GM04504 (cell line): ENCODE data around the gene PDE6H.

ENCODE experiments used
- DNase-seq: peaks from one replicate; pipeline ENCODE4 v3.0.0-alpha.2; 2012; ENCODE audit warnings: low read depth

Gene PDE6H

DNA sequence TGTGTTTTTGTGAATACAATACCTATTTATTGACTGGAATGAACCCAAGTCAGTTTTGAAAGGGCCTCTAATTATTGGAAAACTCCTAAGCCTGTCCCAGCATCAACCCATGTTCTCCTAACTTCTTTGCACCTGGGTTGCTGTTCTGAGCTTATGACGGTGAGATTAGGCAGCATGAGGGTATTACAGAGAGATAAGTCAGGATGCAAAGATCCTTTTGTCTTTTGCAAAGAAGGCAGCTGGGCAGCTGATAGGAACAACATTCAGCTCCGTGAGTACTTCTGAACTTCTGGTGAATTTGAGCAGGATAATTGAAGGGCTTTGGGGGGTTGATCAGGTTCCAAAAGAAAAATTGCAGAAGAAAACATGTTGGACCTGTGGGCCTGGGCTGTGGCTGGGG, at the start of gene PDE6H:
PDE6H (plus strand) TSS at position 227 of the 400 bp plus-strand sequence. CDS start 4,971 bp downstream, outside the sequence.
- no peak for DNase-seq

GRCh38 chr12:14923944-14924343, 48.9 kb upstream of the PDE6H start:
- DNase-seq: no peak

DNA sequence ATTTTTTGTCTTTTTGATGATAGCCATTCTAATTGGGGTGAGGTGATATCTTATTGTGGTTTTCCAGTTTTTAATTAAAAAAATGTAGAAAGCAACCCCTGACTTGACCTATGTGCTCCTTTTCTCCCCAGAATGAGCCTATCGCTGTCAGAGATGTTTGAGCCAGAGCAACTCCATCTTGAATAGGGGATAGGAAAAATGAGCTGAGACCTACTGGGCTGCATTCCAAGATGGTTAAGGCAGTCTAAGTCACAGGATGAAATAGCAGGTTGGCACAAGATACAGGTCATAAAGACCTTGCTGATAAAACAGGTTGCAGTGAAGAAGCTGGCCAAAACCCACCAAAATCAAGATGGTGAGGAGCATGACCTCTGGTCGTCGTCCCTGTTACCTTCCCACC, 48.3 kb upstream of the PDE6H start:
- no peak for DNase-seq

DNA sequence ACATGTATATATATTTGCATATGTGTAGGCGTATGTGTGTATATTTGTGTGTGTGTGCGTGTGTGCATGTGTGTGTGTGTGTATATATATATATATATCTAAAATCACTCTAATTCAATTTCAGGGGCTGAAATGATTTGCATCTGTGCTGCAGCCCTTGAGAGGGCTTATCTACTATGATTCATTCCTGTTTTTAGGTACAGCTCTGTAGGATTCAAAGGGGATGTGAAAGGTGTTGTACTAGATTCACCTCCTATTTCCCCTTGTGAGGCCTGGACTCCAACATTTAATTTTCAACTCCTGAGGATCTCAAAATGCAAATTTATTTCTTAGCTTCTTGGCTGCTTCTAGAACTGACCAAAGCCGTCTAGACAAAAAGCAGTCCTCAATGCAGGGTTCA, 45.6 kb upstream of the PDE6H start:
- DNase-seq: no peak

- DNase-seq: no peak
Measured at GRCh38 chr12:14928931-14929330, 43.9 kb upstream of the PDE6H start.

- DNase-seq: no peak
Measured at GRCh38 chr12:14930299-14930698, 42.5 kb upstream of the PDE6H start.

GRCh38 chr12:14931359-14931758, 41.5 kb upstream of the PDE6H start:
- no peak for DNase-seq

DNA sequence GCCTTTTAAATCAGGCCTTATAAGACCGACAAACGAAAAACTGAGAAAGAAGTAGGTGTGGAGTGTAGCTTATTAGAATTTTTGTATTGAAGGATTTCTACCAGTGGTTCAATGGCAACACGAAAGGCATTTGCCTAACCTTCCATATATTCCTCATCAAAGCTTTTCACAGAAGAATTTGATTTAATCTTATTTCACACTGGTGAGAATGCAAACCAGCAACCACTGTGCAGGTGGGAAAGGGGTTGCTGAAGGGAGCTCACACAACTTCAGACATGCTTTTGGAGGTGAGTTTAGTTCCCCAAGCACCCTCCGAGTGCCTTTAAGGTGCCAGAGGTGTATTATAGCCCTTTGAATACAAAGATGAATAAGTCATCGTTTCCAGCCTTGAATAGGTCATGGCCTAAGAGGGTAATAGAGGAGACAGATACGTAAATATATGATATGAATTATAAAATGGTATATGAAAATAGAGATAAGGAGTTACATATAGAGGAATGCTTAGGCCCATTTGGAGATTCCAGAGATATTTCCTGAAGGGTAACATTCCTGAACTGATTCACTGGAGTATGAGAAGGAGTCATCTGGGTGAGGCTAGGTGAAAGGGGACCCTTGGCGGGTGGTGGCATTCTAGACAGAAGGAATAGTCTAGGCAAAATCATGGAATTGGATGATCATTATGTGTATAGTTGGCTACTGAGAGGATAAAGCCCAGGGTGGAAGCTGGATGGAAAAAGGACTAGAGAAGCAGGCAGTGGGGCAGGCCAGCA, 40.9 kb upstream of the PDE6H start:
- no peak for DNase-seq

- DNase-seq: no peak
Measured at GRCh38 chr12:14934511-14934910, 38.3 kb upstream of the PDE6H start.

GRCh38 chr12:14935031-14935430, 37.8 kb upstream of the PDE6H start:
- no peak for DNase-seq

- DNase-seq: no peak
Measured at GRCh38 chr12:14936224-14936861, 36.5 kb upstream of the PDE6H start.

DNA sequence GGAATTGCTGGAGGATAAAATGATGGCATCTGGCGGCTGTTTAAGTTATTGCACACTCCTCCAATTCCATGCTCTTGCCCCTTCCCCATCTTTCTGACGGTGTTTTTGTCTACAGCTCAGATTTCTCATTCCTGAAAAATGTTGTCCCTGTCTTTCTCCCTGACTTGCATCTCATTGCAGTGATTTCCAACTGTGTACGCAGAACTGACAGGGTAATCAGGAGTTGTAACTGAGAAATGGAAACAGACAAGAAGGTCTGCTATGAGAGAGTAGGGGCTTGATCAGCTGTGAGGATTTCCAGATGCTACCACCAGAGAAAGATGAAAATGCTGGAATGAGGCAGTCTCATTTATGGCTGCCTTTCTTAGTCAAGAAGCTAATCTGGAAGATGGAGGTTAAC, 35.8 kb upstream of the PDE6H start:
- no peak for DNase-seq

GRCh38 chr12:14937689-14938088, 35.2 kb upstream of the PDE6H start:
- DNase-seq: no peak

DNA sequence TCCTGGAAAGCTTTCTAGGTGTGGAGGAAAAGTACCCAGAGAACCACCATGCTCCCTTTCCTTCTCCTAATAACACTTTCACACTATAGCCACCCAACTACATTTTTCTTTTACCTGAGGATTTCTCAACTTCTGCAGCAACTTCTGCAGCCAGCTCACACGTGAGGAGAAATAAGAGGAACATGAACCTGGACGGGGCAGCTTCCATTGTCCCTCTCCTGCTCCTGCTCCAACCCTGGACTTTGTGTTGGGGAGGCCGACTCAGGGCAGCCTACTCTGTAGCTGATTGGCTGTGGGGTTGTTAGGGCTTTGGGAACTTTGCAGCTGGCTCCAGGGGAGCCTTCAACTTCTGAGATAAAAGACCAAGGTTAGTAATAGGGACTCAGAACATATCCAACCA, 34.5 kb upstream of the PDE6H start, which contains the start of gene ERP27:
ERP27 (minus strand) TSS at position 237 of the 400 bp plus-strand sequence; CDS start at position 208, 29 bp downstream.
- no peak for DNase-seq

DNA sequence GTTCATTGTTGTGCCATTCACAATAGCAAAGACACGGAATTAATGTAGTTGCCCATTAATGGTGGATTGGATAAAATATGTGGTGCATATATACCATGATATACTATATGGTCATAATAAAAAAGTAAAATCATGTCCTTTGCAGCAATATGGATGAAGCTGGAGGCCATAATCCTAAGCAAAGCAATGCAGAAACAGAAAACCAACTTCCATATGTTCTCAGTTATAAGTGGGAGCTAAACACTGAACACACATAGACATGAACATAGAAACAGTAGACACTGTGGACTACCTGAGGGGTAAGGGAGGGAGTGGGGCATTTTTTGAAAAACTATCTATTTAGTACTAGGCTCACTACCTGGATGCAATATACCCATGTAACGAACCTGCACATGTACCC, 31.5 kb upstream of the PDE6H start:
- DNase-seq: no peak

DNA sequence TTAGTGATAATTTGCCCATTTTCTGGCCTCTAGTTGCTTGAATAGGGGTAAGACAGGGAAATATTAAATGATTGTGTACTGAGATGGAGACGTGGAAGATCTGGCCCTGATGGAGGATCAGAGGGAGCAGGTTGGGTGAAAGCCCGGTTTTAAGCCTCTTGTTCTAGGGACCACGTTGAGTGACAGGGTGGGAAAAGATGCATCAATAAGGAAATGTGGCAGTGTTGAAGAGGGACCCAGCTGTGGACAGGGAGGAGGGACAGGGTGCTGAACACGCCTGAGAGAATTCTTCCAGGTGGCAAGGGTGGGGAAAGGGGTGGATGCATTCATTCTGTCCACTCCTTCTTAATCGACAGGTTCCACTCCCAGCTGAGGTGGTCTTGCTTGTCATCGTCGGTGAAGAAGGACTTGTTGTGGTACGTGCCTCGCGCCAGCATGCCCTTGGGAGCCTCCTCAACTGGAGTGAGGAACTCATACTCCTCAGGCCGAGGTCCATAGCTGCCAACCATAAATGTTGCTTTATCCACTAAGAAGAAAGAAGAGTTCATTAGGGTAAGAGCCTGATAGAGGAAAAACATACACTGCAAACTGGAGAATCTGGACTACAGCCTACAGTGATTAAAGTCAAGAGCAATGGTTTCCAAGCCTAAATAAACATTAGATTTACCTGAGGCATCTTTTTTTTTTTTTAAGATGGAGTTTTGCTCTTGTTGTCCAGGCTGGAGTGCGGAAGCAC, 30.5 kb upstream of the PDE6H start:
- DNase-seq: no peak

DNA sequence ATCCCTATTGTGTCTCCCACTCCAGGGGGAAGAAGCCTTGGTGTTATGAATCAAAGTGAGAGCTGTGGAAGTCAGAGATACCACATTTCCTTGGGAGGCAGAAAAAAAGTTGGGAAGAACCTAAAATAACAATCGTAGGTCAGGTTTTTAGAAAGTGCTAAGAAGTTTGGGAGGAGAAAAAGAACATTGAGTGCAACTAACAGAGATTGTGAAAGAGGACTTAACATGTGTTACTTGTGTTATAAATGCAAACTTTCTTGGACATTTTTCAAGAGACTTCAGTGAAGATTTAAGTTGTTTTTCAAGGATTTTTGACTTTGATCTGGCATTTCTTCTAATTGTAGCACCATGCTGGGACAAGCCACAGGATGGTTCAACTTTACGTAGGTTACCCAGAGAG, 26.7 kb upstream of the PDE6H start:
- DNase-seq: no peak

DNA sequence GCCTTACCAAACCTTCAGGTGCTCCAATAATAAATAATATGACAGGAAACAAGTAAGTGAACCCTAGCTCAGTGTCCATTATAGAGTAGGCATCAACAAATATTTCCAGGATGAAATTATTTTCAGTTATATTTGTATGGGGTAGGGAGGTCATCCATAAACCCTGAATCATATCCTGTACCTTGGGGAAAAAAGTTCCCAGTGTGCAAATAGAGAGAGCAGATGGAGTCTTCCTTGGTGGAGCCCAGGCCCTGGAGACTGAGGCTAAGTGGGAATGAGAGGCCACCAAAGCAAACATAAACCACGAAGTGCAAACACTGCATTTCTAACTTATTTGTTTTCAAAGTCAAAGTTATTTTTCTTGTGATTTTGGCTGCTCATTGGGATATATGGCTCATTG, 26.0 kb upstream of the PDE6H start:
- no peak for DNase-seq

GRCh38 chr12:14948672-14949071, 24.2 kb upstream of the PDE6H start:
- peak; percentile 36 for DNase-seq

DNA sequence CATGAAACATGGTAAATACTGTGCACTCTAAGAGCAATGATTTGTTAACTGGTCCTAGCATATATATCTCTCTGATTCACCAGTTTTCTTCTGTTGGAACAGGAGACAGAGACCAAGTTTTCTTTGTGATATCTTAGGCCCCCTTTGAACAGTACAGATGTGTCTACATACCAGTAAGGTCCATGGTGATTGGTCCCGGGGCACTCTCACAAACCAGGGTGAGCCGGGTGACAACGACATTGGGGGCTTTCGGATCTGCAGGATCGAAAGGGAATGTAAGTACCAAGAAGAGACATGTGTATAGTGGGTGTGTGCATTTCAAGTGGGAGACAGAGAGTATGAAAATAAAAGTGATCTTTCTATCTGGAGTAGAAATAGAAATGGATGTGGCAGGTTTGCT, 23.2 kb upstream of the PDE6H start:
- no peak for DNase-seq

DNA sequence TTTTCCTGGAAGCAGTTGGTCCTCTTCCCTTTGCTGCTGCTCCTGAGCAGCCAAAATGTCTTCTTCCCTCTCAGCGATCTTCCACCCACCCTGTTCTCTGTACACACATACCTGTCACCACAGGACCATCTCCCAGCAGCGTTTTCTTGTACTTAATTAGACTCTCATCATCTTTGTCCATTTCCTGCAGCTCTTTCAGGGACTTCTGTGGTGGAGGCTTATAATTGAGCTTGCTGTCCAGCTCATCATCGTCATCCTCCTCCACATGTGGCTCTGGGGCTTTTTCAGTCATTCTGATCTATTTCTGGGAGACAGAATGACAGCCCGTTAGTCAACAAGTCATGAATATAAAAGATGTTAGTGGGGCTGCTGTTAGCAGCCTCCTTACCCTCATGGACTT, 22.4 kb upstream of the PDE6H start:
- no peak for DNase-seq

- no peak for DNase-seq
Measured at GRCh38 chr12:14950982-14951746, 21.7 kb upstream of the PDE6H start.
